Middle frontal gyrus (tissue), 1 donor: ENCODE results near the gene CFAP299.
"Not testable (repeated sequence)": the region's sequence is repeated elsewhere in the genome, so short reads cannot be mapped to it uniquely, and the experiment has no call there.

Source experiments
- DNase-seq: peaks from one replicate; pipeline ENCODE4 v3.0.0-alpha.2; 2015; ENCODE audit warnings: low spot score; ENCODE audit errors: extremely low spot score

CFAP299 gene

GRCh38 chr4:80335554-80336358 lies at the start of gene CFAP299:
Gene CFAP299, plus strand, starts transcription at chr4:80335730.
- no peak for DNase-seq

- no peak for DNase-seq
Observed at GRCh38 chr4:80286451-80286850, 49.1 kb upstream of the CFAP299 start.

DNA sequence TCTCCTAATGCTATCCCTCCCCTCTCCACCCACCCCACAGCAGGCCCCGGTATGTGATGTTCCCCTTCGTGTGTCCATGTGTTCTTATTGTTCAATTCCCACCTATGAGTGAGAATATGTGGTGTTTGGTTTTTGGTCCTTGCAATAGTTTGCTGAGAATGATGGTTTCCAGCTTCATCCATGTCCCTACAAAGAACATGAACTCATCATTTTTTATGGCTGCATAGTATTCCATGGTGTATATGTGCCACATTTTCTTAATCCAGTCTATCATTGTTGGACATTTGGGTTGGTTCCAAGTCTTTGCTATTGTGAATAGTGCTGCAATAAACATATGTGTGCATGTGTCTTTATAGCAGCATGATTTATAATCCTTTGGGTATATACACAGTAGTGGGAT lies 44.9 kb upstream of the CFAP299 start:
- DNase-seq: not testable (repeated sequence)

DNA sequence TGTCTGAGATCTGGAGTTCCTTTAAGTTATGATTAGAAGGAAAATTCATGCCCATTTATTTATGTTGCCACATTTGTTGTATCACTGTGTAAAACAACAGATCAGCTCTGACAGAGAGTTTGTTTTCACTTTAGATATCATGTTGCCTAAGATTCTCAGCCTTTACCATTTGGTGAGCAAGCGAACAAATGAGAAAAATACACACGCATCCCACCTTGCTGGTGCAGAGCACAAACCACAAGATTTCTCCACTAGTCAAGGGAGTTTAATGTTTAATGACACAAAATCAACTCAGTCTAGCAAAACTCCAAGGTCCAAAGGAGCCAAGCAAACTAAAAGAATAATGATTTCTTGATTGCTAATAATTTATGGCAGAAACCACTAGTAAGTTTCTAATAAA lies 41.3 kb upstream of the CFAP299 start:
- no peak for DNase-seq

GRCh38 chr4:80295336-80295735 lies 40.2 kb upstream of the CFAP299 start:
- no peak for DNase-seq

- no peak for DNase-seq
Observed at GRCh38 chr4:80295826-80296225, 39.7 kb upstream of the CFAP299 start.

DNA sequence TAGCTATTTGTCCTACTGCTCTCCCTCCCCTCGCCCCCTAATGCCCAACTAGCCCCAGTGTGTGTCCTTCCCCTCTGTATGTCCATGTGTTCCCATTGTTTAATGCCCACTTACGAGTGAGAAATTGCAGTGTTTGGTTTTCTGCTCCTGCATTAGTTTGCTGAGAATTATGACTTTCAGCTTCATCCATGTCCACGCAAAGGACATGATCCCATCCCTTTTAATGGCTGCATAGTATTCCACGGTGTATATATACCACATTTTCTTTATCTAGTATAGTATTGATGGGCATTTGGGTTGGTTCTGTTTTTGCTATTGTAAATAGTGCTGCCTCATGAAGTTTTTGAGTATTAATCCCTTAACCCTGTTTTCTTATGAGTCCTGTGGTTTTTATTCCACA lies 33.6 kb upstream of the CFAP299 start:
- no peak for DNase-seq

DNA sequence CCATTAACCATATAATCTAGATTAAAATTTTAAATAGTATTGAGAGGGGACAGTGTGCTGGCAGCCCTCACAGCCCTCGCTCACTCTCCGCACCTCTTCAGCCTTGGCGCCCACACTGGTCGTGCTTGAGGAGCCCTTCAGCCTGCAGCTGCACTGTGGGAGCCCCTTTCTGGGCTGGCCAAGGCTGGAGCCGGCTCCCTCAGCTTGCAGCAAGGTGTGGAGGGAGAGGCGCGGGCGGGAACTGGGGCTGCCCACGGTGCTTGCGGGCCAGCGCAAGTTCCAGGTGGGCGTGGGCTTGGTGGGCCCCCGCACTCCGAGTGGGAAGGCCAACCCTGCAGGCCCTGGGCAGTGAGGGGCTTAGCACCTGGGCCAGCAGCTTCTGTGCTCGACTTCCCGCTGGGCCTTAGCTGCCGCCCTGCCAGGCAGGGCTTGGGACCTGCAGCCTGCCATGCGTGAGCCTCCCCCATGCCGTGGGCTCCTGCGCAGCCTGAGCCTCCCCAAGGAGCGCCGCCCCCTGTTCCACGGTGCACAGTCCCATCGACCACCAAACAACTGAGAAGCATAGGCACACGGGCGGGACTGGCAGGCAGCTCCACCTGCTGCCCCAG lies 32.8 kb upstream of the CFAP299 start:
- DNase-seq: no peak

GRCh38 chr4:80305466-80305865 lies 30.1 kb upstream of the CFAP299 start:
- DNase-seq: no peak

DNA sequence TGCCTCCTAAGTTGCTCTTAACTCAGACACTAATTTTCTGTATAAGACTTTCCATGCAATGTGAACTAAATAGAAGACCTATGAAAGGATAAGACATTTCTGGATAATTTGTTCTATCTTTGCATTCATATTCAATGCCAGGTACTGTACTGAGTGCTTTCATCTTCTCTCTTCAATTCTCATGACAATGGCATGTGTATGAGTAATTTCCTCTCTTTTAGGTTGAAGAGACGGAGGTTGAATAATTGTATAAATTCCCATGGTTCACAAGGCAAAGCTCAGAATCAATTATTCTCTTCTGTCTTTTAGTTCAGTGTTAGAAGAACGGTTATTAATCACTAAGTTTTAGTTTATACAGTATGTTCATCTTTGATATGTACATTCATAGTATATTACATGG lies 29.3 kb upstream of the CFAP299 start:
- DNase-seq: no peak

DNA sequence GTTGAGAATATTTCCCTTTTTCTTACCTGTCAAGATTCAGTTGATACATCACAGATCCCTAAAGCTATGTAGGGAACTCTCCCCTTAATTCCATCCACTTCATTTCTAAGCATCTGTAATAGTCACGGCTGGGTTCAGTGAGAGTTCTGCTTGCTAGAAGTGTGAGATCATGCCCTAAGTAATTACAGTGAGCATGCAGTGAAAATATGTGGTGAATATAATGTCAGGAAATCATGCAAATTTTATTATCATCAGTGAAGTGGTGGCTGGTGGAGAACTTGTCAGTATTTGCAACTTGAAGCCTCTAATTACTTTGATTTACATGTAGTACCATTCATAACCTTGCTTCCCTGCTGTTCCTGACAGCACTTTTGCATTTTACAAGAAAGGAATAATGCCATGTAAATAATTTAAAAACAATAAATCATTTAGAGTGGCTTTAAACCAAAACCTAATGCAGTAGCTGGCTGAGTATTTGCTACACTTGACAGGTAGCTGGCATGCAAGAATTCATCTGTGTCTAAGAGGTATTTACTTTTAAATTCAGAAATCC lies 28.3 kb upstream of the CFAP299 start:
- no peak for DNase-seq

DNA sequence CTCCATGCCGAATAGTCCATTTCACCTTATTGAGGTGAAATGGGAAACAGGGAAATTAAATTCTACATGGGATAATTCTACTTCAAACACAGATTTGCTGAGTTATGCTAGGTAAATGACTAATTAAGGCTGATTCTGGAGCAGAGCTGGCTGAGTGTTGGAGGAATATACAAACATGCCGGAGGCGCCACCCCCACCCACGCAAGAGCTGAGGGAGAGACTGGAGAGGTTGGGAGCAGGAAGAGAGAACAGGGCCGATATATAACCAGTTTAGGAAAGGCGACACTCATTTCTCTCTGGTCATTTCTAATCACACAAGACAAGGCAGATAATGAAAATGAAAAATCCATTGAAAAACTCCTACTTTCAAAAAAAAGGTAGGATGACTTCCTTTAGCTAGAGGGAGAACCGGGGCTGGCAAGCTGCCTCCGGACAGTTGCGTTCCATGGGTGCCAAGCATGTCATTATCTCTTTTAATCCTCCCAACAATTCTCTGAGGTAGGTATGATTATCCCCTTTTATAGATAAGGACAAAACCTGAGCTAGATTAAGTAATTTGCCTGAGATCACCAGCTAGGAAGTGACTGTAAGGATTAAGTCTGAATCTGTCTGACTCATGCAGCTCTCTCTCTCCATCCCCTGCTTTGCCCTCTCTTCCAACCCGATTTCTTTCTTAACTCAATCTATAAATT lies 27.6 kb upstream of the CFAP299 start:
- DNase-seq: no peak

GRCh38 chr4:80308466-80308822 lies 27.1 kb upstream of the CFAP299 start:
- DNase-seq: no peak

DNA sequence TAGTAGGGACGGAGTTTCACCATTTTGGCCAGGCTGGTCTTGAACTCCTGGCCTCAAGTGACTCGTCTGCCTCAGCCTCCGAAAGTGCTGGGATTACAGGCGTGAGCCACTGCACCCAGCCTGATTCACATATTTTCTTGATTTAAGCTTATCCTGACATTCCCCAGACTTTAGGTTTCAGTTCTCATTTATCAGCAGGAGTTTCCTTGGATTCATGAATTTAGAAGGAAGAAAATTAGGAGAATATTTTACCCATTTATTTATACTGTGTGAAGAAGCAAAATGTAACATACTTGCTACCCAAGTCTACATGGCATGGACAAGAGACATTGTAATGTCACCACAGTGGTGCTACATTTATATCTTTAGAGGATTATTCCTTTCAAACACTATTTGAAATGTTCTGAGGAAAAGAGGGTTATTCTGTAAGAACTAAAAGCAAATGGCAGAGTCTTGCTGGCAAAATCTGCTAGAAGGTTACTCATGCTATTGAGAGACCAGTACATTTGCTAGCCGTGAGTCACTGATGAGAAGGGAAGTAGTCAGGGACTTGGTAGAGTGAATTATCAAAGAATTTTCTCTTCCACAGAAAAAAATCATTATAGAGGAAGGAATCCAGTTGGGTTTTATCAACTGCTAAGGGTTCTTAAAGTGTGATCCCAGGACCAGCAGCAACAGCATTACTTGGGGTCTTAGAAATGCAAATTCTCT lies 26.1 kb upstream of the CFAP299 start:
- no peak for DNase-seq

- DNase-seq: no peak
Observed at GRCh38 chr4:80311130-80311529, 24.4 kb upstream of the CFAP299 start.

- DNase-seq: no peak
Observed at GRCh38 chr4:80312124-80312523, 23.4 kb upstream of the CFAP299 start.

DNA sequence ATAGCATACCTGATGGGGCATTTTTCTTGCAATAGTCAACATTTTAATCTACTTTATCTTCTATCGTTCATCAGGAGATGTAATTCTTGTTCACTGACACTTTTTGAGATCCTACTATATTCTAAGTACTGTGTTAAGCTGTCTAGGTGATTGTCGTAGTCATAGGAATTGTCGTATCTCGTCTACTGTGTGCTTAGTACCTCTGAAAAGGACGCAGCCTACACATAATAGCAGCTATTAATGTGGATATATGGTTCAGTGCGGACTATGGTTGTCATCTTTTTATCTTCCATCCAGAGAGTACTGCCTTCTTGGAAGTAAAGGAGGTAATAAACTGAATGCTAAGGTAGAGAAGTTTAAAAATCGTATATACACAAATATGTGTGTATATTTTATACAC lies 21.9 kb upstream of the CFAP299 start:
- DNase-seq: no peak

DNA sequence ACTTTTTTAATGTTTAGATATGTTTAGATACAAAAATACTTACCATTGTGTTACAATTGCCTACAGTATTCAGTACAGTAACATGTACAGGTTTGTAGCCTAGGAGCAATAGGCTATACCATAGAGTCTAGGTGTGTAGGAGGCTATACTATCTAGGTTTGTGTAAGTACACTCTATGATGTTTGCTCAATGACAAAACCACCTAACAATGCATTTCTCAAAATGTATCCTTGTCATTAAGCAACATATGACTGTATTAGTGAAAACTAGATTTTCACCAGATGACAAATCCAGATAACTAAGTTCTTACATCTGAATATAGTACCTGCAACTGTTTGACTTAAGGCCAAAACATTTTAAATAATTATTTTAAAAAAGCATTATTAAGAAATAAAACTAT lies 19.7 kb upstream of the CFAP299 start:
- not testable (repeated sequence) for DNase-seq

- DNase-seq: no peak
Observed at GRCh38 chr4:80321341-80321740, 14.2 kb upstream of the CFAP299 start.

- DNase-seq: no peak
Observed at GRCh38 chr4:80321776-80322175, 13.8 kb upstream of the CFAP299 start.

DNA sequence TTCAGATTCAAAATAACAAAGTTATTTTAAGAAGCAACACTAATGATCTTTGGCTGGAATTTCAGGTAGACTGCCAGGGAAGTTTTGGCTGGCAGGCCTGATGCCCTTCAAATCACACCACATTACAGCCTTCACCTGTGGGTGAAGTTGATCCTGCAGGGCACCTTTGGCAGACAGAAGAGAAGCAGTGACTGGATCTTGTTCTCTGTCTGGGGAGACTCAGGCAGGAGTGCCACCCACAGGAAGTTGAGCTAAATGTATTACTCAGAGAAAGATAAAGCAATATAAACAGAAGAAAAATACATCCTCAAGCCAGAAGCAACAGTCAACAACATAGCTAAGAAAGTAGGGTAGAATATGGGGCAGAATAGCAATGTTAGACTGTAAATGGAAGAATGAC lies 12.8 kb upstream of the CFAP299 start:
- DNase-seq: no peak

DNA sequence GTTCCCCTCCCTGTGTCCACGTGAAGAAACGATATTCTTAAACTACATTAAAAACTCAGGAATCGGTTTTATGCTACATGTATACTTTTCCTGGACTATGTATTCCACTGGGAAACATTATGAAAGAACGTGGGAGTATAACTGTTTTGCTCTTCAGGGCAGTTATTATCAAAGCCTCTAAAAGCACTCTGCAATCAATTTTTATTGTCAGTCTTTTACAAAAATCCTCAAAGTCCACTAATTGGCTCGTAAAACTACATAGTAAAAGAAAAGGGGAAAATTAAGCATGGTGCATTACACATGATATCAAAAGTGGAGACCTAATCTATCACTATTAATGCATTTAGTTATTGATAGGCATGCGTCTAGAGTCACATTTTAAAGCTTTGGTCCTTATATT lies 11.4 kb upstream of the CFAP299 start:
- DNase-seq: no peak
